GM23338 (cell line): ENCODE data around the gene COL15A1. TPM values are rescaled to one million over a fixed set of nuclear protein-coding genes. Genes with fewer than 3 reads are reported as not detected.

Source experiments
- ATAC-seq: fragments of 200-7000 bp; cut with Tn5 transposase; 3 replicates; pipeline ENCODE4 v1.9.1; 2020
- DNase-seq: peaks from one replicate; pipeline ENCODE4 v3.0.0-alpha.2; 2015; ENCODE audit warnings: low spot score
- H2AFZ ChIP-seq: fragments of 200-600 bp; sonication (generic); 2 replicates; pipeline ENCODE4 v1.8.0; 2016; ENCODE audit warnings: antibody characterized with exemption, mild to moderate bottlenecking, moderate library complexity
- H3F3A ChIP-seq: fragments of 200-600 bp; sonication (generic); replicated peaks from 2 replicates; pipeline ENCODE4 v1.8.0; 2017; ENCODE audit warnings: antibody characterized with exemption, mixed run types, low read depth
- H3K27ac ChIP-seq: fragments of 200-600 bp; sonication (generic); 2 replicates; pipeline ENCODE4 v1.6.1; 2016; ENCODE audit warnings: low read depth
- H3K27me3 ChIP-seq: fragments of 200-600 bp; sonication (generic); 2 replicates; pipeline ENCODE4 v1.8.0; 2016; ENCODE audit warnings: mild to moderate bottlenecking, mixed run types, moderate library complexity; ENCODE audit not compliant: insufficient read depth
- H3K36me3 ChIP-seq: fragments of 200-600 bp; sonication (generic); 2 replicates; pipeline ENCODE4 v1.8.0; 2016; ENCODE audit warnings: mild to moderate bottlenecking; ENCODE audit not compliant: insufficient read depth
- H3K4me1 ChIP-seq: fragments of 200-600 bp; sonication (generic); 2 replicates; pipeline ENCODE4 v1.8.0; 2016; ENCODE audit warnings: mild to moderate bottlenecking, moderate library complexity; ENCODE audit not compliant: insufficient read depth
- H3K4me2 ChIP-seq: fragments of 200-600 bp; sonication (generic); 2 replicates; pipeline ENCODE4 v1.7.1; 2017; ENCODE audit warnings: mixed run types
- H3K4me3 ChIP-seq: fragments of 200-600 bp; sonication (generic); 2 replicates; pipeline ENCODE4 v1.6.1; 2016; ENCODE audit warnings: mixed run types
- H3K79me2 ChIP-seq: fragments of 200-600 bp; sonication (generic); replicated peaks from 2 replicates; pipeline ENCODE4 v1.8.0; 2017; ENCODE audit warnings: mild to moderate bottlenecking; ENCODE audit not compliant: insufficient read depth
- H3K9me2 ChIP-seq: fragments of 200-600 bp; sonication (generic); 2 replicates; pipeline ENCODE4 v1.8.0; 2017; ENCODE audit not compliant: insufficient read depth
- H4K20me1 ChIP-seq: fragments of 200-600 bp; sonication (generic); replicated peaks from 2 replicates; pipeline ENCODE4 v1.8.0; 2017; ENCODE audit warnings: mild to moderate bottlenecking; ENCODE audit not compliant: insufficient read depth
- H3K27ac Mint-ChIP-seq: 2 replicates; pipeline ENCODE4 v1.8.0; 2020; ENCODE audit warnings: inconsistent platforms, mild to moderate bottlenecking, moderate library complexity, mixed read lengths
- H3K27me3 Mint-ChIP-seq: 3 replicates; pipeline ENCODE4 v1.8.0; 2022; ENCODE audit warnings: low read depth, mild to moderate bottlenecking, moderate library complexity, mixed read lengths, inconsistent platforms; ENCODE audit not compliant: insufficient read depth, poor library complexity
- H3K36me3 Mint-ChIP-seq: 3 replicates; pipeline ENCODE4 v1.8.0; 2021; ENCODE audit warnings: low read depth, mild to moderate bottlenecking, inconsistent platforms, moderate library complexity, mixed read lengths
- H3K4me1 Mint-ChIP-seq: 3 replicates; pipeline ENCODE4 v1.8.0; 2020; ENCODE audit warnings: mild to moderate bottlenecking, inconsistent platforms, mixed read lengths
- H3K4me3 Mint-ChIP-seq: 3 replicates; pipeline ENCODE4 v1.8.0; 2021; ENCODE audit warnings: moderate library complexity, mild to moderate bottlenecking, inconsistent platforms, mixed read lengths
- H3K9me3 Mint-ChIP-seq: 3 replicates; pipeline ENCODE4 v1.8.0; 2020; ENCODE audit warnings: moderate library complexity, mild to moderate bottlenecking, inconsistent platforms, mixed read lengths
- CREB1 ChIP-seq: fragments of 250-450 bp; sonication (Bioruptor Pico); IDR thresholded peaks from 2 replicates; pipeline ENCODE4 v1.5.0; 2020; ENCODE audit warnings: low read depth, mild to moderate bottlenecking, moderate library complexity
- JUNB ChIP-seq: IDR thresholded peaks from one replicate; pipeline ENCODE4 v1.6.1; 2016; ENCODE audit warnings: antibody characterized with exemption; ENCODE audit not compliant: unreplicated experiment
- ZNF462 ChIP-seq: fragments of 250-450 bp; sonication (Bioruptor Pico); IDR thresholded peaks from 2 replicates; pipeline ENCODE4 v1.5.0; 2020; ENCODE audit warnings: mild to moderate bottlenecking, moderate library complexity
- polyA plus RNA-seq: library from polyadenylated mRNA; unstranded; fragments of >200 nt; fragmentation: Nextera tagmentation; extraction: Ambion mirVana; gene quantifications from 2 replicates; pipeline ENCODE4 v1.2.1, GENCODE V29; 2016
- total RNA-seq: library from RNA; depleted of rRNA; stranded (reverse); fragments of >200 nt; shearing (Covaris generic); gene quantifications from 2 replicates; pipeline ENCODE4 v1.2.3, GENCODE V29; 2014

COL15A1 gene
- total and polyA plus RNA-seq, 2 experiments from 2014 or later: 0.17 to 0.18 TPM

- TF ChIP-seq ZNF462 (CRISPR knock-in tag) (no peak), CREB1 (CRISPR knock-in tag) (no peak)
These were observed 114.2 kb downstream of the COL15A1 start (continued) for GRCh38 chr9:99057665-99058625.

GRCh38 chr9:99058964-99059921, 115.5 kb downstream of the COL15A1 start:
- ATAC-seq (no peak), DNase-seq (no peak)
- Histone ChIP-seq H3K36me3 (no peaks in the 10 kb centered on the region), H3K27me3 (no peaks in the 10 kb centered on the region), H3F3A (no peaks in the 10 kb centered on the region), H2AFZ (no peak overlapping the region), H3K4me1 (no peaks in the 10 kb centered on the region), H4K20me1 (no peaks in the 10 kb centered on the region), H3K4me2 (no peak overlapping the region), H3K79me2 (no peaks in the 10 kb centered on the region), H3K4me3 (no peak overlapping the region), H3K9me2 (no peaks in the 10 kb centered on the region), H3K27ac (no peak overlapping the region)
- Mint-ChIP-seq H3K36me3 (no peaks in the 10 kb centered on the region), H3K27ac (no peak overlapping the region), H3K4me3 (no peak overlapping the region), H3K27me3 (no peaks in the 10 kb centered on the region), H3K4me1 (no peaks in the 10 kb centered on the region), H3K9me3 (no peaks in the 10 kb centered on the region)
- TF ChIP-seq ZNF462 (CRISPR knock-in tag) (no peak), JUNB (no peak)
